Activated CD8-positive, alpha-beta memory T cell treated with anti-CD3 and anti-CD28 coated beads, Interleukin-2, amount 50 U/mL, for 1 hour (primary cell): ENCODE measurements around the gene CEACAM4.
A peak's percentile ranks its signal among the peaks of the same experiment; 100 is the strongest.
"Not testable (repeated sequence)": the region's sequence is repeated elsewhere in the genome, so short reads cannot be mapped to it uniquely, and the experiment has no call there.

Experiments used
- DNase-seq: peaks from one replicate; pipeline ENCODE4 v3.0.0-alpha.2; 2020; ENCODE audit errors: extremely low read depth

CEACAM4 gene

GRCh38 chr19:41626877-41627276, at the start of gene CEACAM4:
Gene CEACAM4, minus strand, starts transcription at chr19:41627074. Its CDS starts 111 bp downstream, at chr19:41626963.
- no peak for DNase-seq

GRCh38 chr19:41671486-41671885, 44.6 kb upstream of the CEACAM4 start:
- DNase-seq, result no peak

- DNase-seq, result no peak
Observed at GRCh38 chr19:41670755-41671154, 43.9 kb upstream of the CEACAM4 start.

- no peak for DNase-seq
Observed at GRCh38 chr19:41668315-41668714, 41.4 kb upstream of the CEACAM4 start.

GRCh38 chr19:41666075-41666474, 39.2 kb upstream of the CEACAM4 start:
- no peak for DNase-seq

GRCh38 chr19:41657157-41657556, 30.3 kb upstream of the CEACAM4 start:
- no peak for DNase-seq

GRCh38 chr19:41656756-41657155, 29.9 kb upstream of the CEACAM4 start:
- not testable (repeated sequence) for DNase-seq

GRCh38 chr19:41652250-41652649, 25.4 kb upstream of the CEACAM4 start:
- no peak for DNase-seq

- DNase-seq, result no peak
Observed at GRCh38 chr19:41649827-41650226, 23.0 kb upstream of the CEACAM4 start.

GRCh38 chr19:41646589-41647204, 19.8 kb upstream of the CEACAM4 start:
- DNase-seq, result no peak

GRCh38 chr19:41641879-41642485, 15.1 kb upstream of the CEACAM4 start:
- peak; percentile 30 for DNase-seq

GRCh38 chr19:41638641-41639081, 11.8 kb upstream of the CEACAM4 start:
- DNase-seq, result no peak

- no peak for DNase-seq
Observed at GRCh38 chr19:41637484-41637883, 10.6 kb upstream of the CEACAM4 start.

- DNase-seq, result no peak
Observed at GRCh38 chr19:41627966-41628675, 1.2 kb upstream of the CEACAM4 start.

GRCh38 chr19:41626278-41626677, 596 bp downstream of the CEACAM4 start:
- DNase-seq, result no peak

- no peak for DNase-seq
Observed at GRCh38 chr19:41624937-41625336, 1.9 kb downstream of the CEACAM4 start.

GRCh38 chr19:41624515-41624914, 2.4 kb downstream of the CEACAM4 start:
- no peak for DNase-seq

GRCh38 chr19:41623360-41623759, 3.5 kb downstream of the CEACAM4 start:
- no peak for DNase-seq

GRCh38 chr19:41621654-41622053, 5.2 kb downstream of the CEACAM4 start:
- no peak for DNase-seq

GRCh38 chr19:41621226-41621625, 5.6 kb downstream of the CEACAM4 start:
- DNase-seq, result no peak

GRCh38 chr19:41620171-41620570, 6.7 kb downstream of the CEACAM4 start:
- no peak for DNase-seq

GRCh38 chr19:41619018-41619556, 7.8 kb downstream of the CEACAM4 start:
- no peak for DNase-seq
